ENCODE data around the gene USP26.
A peak's percentile ranks its signal among the peaks of the same experiment; 100 is the strongest.
"Not testable (repeated sequence)": the region's sequence is repeated elsewhere in the genome, so short reads cannot be mapped to it uniquely, and the experiment has no call there.

The USP26 gene

GRCh38 chrX:132999209-132999608, 97.7 kb downstream of the USP26 start:
- Histone ChIP-seq H3K4me1 (no peaks in the 10 kb centered on the region), H3K36me3 (no peaks in the 10 kb centered on the region), H3K4me3 (ENCODE audit: low read depth, low read length) (no peak overlapping the region), H3K27me3 (no peaks in the 10 kb centered on the region), H3K9me3 (no peaks in the 10 kb centered on the region)
- DNase-seq = no peak
- TF ChIP-seq CTCF (IDR thresholded peaks at IDR 0.05; ENCODE audit: low read depth, low read length) = no peak

GRCh38 chrX:132990835-132991234, 106.1 kb downstream of the USP26 start:
- Histone ChIP-seq H3K9me3 (no peaks in the 10 kb centered on the region), H3K4me1 (no peaks in the 10 kb centered on the region), H3K4me3 (ENCODE audit: low read depth, low read length) (no peak overlapping the region), H3K36me3 (no peaks in the 10 kb centered on the region), H3K27me3 (no peaks in the 10 kb centered on the region)
- no peak for TF ChIP-seq CTCF (IDR thresholded peaks at IDR 0.05; ENCODE audit: low read depth, low read length)
- DNase-seq = no peak

DNA sequence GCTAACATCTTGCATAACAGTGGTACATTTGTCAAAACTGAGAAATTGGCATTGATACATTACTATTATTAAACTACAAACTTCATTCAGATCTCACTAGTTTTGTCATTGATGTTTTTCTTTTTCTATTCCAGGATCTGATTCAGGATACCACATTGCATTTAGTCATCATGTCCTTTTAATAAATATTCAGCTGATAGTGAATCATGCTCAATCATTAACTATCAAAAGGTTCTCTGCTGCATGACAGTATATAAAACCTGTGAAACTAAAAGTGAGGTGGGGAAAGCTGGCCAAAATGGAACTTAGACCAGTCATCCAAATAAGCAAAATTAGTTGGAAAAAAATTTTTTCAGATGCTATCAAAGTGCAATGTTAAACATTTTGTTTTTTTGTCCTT, 110.4 kb downstream of the USP26 start:
- no peaks in the 10 kb centered on the region for H3K9me3 ChIP-seq
- TF ChIP-seq CTCF (IDR thresholded peaks at IDR 0.05; ENCODE audit: low read depth, low read length) = no peak
- no peak for DNase-seq

GRCh38 chrX:132984058-132984650, 112.8 kb downstream of the USP26 start:
- Histone ChIP-seq H3K9me3 (no peaks in the 10 kb centered on the region), H3K4me1 (no peaks in the 10 kb centered on the region), H3K36me3 (no peaks in the 10 kb centered on the region), H3K4me3 (ENCODE audit: low read depth, low read length) (no peak overlapping the region), H3K27me3 (no peaks in the 10 kb centered on the region)
- no peak for TF ChIP-seq CTCF (IDR thresholded peaks at IDR 0.05; ENCODE audit: low read depth, low read length)
- DNase-seq = peak; percentile 46

More for the DNA sequence above, 110.4 kb downstream of the USP26 start:
- Histone ChIP-seq H3K36me3 (no peaks in the 10 kb centered on the region), H3K4me3 (ENCODE audit: low read depth, low read length) (no peak overlapping the region), H3K4me1 (no peaks in the 10 kb centered on the region), H3K27me3 (no peaks in the 10 kb centered on the region)

- TF ChIP-seq CTCF (IDR thresholded peaks at IDR 0.05; ENCODE audit: low read depth, low read length) = no peak
- Histone ChIP-seq H3K36me3 (no peaks in the 10 kb centered on the region), H3K9me3 (no peaks in the 10 kb centered on the region)
These were observed 113.4 kb downstream of the USP26 start for GRCh38 chrX:132983496-132983895.

DNA sequence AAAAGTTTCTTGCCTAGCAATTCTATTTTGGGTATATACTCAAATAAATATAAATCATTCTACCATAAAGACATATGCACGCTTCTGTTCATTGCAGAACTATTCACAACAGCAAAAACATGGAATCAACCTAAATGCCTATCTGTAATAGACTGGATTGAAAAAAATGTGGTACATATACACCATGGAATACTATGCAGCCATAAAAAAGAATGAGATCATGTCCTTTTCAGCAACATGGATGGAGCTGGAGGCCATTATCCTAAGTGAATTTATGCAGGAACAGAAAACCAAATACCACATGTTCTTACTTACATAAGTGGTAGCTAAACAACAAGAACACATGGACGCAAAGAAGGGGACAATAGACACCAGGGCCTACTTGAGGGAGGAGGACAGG, 116.9 kb downstream of the USP26 start:
- H3K4me3 ChIP-seq (ENCODE audit: low read depth, low read length); DNase-seq; H3K9me3 ChIP-seq; H3K36me3 ChIP-seq; H3K4me1 ChIP-seq; H3K27me3 ChIP-seq: not testable (repeated sequence)

More at GRCh38 chrX:132983496-132983895, 113.4 kb downstream of the USP26 start:
- no peaks in the 10 kb centered on the region for H3K4me1 ChIP-seq
- H3K4me3 ChIP-seq (ENCODE audit: low read depth, low read length) = no peak overlapping the region
- DNase-seq = peak; percentile 3
- H3K27me3 ChIP-seq = no peaks in the 10 kb centered on the region
